GM11168 (cell line): ENCODE measurements around the gene NLRP14.

Experiments
- in situ Hi-C: fragments of 300-500 bp; cut with MboI; formaldehyde crosslinking; loops from one replicate; pipeline ENCODE4 v1.12.0; 2022; ENCODE audit warnings: low sequenced_read_pairs; ENCODE audit not compliant: unreplicated experiment

The NLRP14 gene

DNA sequence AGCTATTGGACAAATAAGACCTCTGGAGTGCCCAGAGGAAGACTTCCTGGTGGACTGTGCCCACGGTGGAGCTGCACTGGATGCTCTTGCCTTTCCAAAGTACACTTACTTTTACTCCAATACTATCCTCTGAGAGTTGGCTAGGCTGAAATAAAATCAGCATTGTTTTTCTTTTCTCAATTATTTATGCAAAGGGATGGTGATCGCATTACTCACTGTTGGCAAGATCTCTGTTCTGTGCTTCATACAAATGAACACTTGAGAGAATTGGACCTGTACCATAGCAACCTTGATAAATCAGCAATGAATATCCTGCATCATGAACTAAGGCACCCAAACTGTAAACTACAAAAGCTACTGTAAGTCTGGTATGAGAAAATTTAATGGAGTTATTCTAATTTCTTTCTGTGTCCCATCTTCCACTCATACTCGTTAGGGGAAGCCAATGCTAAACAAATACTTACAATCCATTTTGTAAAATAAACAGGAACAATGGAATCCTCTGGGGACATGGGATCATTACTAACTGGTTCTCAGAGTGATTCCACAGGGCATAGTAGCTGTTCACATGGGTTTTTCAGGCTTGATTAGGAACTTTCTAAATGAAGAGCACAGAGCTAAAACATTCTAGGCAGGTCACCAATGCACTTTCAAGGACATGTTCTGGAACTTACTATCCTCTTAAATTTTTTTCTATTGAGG lies 26.3 kb downstream of the NLRP14 start:
- in situ Hi-C loops: no loop called here

- in situ Hi-C loops: no loop called here
Measured at GRCh38 chr11:7050191-7050590, 29.9 kb downstream of the NLRP14 start.

DNA sequence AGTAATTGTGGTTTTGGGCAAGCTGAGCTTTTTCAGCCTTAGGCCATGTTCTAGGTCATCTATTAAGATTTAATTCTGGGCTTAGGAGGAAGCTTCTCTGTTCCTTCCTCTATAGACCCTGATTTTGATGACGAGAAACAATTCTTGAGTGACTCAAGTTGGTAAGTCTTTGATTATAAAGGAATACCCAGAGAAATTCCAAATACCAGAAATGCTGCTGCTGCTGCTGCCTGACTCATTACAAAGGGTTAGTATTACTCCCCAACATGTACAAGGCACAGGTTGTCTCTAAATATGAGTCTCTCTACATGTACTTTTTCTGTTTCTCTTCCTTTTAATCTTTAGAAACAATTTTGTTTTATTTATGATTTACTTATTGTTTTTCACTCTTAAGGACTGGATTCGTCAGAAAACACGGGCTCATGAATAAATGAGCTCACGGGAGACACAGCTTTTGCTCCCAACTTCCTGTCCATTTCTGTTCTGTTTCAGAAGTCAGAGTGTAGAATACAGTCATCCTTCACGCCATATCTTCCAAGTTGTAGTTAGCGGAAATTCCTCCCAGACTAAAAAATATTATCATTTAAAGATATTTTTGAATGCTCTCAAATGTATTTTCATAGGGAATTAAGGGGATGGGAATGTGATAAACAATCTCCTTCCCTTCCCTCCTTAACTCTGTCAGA lies 36.7 kb downstream of the NLRP14 start:
- in situ Hi-C loops: no loop called here

DNA sequence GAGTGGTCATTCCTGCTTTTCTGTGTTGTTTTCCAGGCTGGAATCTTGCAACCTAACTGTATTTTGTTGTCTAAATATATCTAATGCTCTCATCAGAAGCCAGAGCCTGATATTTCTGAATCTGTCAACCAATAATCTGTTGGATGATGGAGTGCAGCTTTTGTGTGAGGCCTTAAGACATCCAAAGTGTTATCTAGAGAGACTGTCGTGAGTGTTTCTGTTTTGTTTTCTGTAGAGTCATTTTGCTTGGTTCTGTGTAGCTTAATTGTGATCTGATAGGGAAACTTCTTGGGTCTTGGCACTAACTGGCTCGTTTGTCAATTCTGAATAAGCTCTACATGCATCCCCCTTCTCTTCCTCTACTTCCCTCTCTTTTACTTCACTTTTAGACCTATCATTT lies 37.4 kb downstream of the NLRP14 start:
- in situ Hi-C loops: no loop called here

DNA sequence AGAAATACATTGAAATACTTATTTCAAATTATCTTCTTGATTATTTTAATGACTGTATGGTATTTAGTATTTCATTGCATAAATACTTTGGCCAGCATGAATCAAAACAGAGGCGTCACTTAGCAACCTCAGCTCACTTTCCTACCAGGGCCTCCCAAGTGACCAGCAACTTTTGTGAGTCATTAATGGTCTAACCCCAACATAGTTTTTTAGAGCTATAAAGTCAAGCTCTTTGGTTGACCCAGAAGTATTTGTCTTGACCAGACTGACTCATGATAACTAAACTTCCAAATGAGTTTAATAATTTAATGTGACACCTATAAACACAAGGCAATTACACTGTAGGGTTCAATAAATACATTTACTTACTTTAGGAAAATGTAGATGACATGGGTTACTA lies 40.6 kb downstream of the NLRP14 start:
- in situ Hi-C loops: no loop called here

- in situ Hi-C loops: no loop called here
Measured at GRCh38 chr11:7062534-7062933, 42.3 kb downstream of the NLRP14 start.

- in situ Hi-C loops: no loop called here
Measured at GRCh38 chr11:7072401-7073028, 52.2 kb downstream of the NLRP14 start.

DNA sequence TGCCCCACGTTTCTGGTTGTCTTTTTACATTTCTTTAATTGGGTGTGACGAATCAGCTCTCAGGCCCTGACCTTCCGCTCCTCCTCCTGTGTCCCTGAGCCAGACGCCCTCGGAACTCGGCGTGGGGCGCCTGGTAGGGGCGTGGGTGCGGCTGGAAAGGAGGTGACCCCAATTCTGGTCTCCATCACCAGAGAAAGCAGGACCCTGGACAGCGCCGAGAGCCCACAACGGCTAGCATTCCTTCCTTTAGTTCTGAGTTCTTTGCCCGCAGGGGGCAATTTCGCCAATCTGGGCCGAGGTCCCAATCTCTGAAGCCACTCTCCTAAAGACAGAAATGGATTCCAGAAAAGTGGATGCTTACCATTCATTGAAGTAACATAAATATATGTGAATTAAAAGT lies 56.8 kb downstream of the NLRP14 start:
- in situ Hi-C loops: no loop called here

GRCh38 chr11:7079545-7080135 lies 59.4 kb downstream of the NLRP14 start:
- in situ Hi-C loops: no loop called here

GRCh38 chr11:7080900-7081299 lies 60.6 kb downstream of the NLRP14 start:
- in situ Hi-C loops: no loop called here

DNA sequence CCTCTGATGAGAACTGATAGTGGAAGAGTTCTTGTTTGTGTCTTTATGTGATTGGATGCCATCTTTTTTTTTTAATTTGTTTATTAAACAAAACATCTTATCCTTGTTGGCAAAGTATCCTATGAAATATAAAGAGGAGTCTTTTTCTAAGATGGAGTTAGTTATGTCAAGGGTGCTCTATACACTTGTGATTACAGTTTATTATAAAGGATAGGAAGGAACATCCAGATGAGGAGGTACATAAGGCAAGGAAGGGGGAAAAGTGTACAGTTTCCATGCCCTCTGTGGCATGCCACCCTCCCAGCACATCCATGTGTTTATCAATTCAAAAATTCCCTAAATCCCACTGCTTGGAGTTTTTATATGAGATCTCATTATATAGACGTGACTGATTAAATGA lies 61.2 kb downstream of the NLRP14 start:
- in situ Hi-C loops: no loop called here

DNA sequence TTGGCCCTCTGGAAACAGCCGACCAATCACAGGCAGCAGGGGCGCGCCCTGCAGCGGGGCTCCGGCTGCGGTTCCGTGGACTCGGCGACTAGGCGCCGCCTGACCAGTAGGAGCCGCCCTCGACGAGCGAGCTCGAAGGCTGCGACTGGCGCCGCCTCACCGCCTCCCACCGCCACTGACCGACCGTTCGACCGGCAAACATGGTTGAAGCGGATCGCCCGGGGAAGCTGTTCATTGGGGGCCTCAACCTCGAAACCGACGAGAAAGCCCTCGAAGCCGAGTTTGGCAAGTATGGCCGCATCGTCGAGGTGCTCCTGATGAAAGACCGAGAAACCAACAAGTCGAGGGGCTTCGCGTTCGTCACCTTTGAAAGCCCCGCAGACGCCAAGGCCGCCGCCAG lies 68.6 kb downstream of the NLRP14 start, which contains the start of gene RBMXL2:
RBMXL2 (plus strand) TSS at position 78 of the 400 bp plus-strand sequence; CDS start at position 201, 123 bp downstream.
- in situ Hi-C loops: no loop called here

DNA sequence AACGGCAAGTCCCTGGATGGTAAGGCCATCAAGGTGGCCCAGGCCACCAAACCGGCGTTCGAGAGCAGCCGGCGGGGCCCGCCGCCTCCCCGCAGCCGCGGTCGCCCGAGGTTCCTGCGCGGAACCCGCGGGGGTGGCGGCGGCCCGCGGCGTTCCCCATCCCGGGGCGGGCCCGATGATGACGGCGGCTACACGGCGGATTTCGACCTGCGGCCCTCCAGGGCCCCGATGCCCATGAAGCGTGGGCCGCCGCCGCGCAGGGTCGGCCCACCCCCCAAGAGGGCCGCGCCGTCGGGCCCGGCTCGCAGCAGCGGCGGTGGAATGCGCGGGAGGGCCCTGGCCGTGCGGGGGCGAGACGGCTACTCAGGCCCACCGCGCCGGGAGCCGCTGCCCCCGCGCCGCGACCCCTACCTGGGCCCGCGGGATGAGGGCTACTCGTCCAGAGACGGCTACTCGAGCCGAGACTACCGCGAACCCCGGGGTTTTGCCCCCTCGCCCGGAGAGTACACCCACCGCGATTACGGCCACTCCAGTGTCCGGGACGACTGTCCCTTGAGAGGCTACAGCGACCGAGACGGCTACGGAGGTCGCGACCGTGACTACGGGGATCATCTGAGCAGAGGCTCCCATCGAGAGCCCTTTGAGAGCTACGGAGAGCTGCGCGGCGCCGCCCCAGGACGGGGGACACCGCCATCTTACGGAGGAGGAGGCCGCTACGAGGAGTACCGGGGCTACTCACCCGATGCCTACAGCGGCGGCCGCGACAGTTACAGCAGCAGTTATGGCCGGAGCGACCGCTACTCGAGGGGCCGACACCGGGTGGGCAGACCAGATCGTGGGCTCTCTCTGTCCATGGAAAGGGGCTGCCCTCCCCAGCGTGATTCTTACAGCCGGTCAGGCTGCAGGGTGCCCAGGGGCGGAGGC lies 69.3 kb downstream of the NLRP14 start:
- in situ Hi-C loops: no loop called here

GRCh38 chr11:7098235-7098832 lies 78.1 kb downstream of the NLRP14 start:
- in situ Hi-C loops: no loop called here

GRCh38 chr11:7115780-7116179 lies 95.5 kb downstream of the NLRP14 start:
- in situ Hi-C loops: loop anchor here (25.0 kb wide), 2 partner anchors 322 to 572 kb away; no protein-coding TSS in a partner anchor

GRCh38 chr11:7116370-7116769 lies 96.1 kb downstream of the NLRP14 start:
- in situ Hi-C loops: loop anchor here (25.0 kb wide), 2 partner anchors 321 to 571 kb away; no protein-coding TSS in a partner anchor
